Memory B cell (primary cell): ENCODE measurements around the gene TDRD12.

ENCODE experiments used
- ATAC-seq: fragments of 150-1000 bp; cut with Tn5 transposase; 2 replicates; pipeline ENCODE4 v1.10.0; 2021; ENCODE audit warnings: low read depth, mild to moderate bottlenecking, moderate library complexity
- DNase-seq, 2 donors: peaks; one replicate each; pipeline ENCODE4 v3.0.0; 2022; ENCODE audit warnings: low spot score in 2 of 2
- H3K27ac Mint-ChIP-seq: one replicate; pipeline ENCODE4 v1.8.0; 2022; ENCODE audit warnings: mild to moderate bottlenecking, moderate library complexity, mixed read lengths
- H3K27me3 Mint-ChIP-seq: one replicate; pipeline ENCODE4 v1.8.0; 2022; ENCODE audit warnings: mixed read lengths
- H3K36me3 Mint-ChIP-seq: one replicate; pipeline ENCODE4 v1.8.0; 2022; ENCODE audit warnings: mild to moderate bottlenecking, mixed read lengths
- H3K4me1 Mint-ChIP-seq: one replicate; pipeline ENCODE4 v1.8.0; 2022; ENCODE audit warnings: mixed read lengths
- H3K4me3 Mint-ChIP-seq: one replicate; pipeline ENCODE4 v1.8.0; 2022; ENCODE audit warnings: mild to moderate bottlenecking, moderate library complexity, mixed read lengths
- H3K9me3 Mint-ChIP-seq: one replicate; pipeline ENCODE4 v1.8.0; 2022; ENCODE audit warnings: mixed read lengths

The TDRD12 gene

GRCh38 chr19:32814624-32815023 is 95.1 kb downstream of the TDRD12 start:
- DNase-seq, result no peak
- H3K36me3 Mint-ChIP-seq, result no peaks in the 10 kb centered on the region
- ATAC-seq, result no peak
- H3K27ac Mint-ChIP-seq, result no peak overlapping the region
- no peaks in the 10 kb centered on the region for H3K4me1 Mint-ChIP-seq
- H3K4me3 Mint-ChIP-seq, result no peak overlapping the region
- no peaks in the 10 kb centered on the region for H3K9me3 Mint-ChIP-seq
- peaks cover 14% of the 10 kb centered on the region for H3K27me3 Mint-ChIP-seq

GRCh38 chr19:32816555-32817099 is 97.1 kb downstream of the TDRD12 start:
- Mint-ChIP-seq H3K9me3 (no peaks in the 10 kb centered on the region), H3K36me3 (no peaks in the 10 kb centered on the region), H3K27ac (no peak overlapping the region), H3K27me3 (peaks cover 11% of the 10 kb centered on the region), H3K4me1 (no peaks in the 10 kb centered on the region), H3K4me3 (no peak overlapping the region)
- no peak for DNase-seq
- ATAC-seq, result no peak

- ATAC-seq (no peak), DNase-seq (no peak)
- Mint-ChIP-seq H3K27ac (no peak overlapping the region), H3K9me3 (no peaks in the 10 kb centered on the region), H3K27me3 (peaks cover 9% of the 10 kb centered on the region), H3K4me3 (no peak overlapping the region), H3K36me3 (no peaks in the 10 kb centered on the region), H3K4me1 (no peaks in the 10 kb centered on the region)
Measured at GRCh38 chr19:32817569-32818476, 98.3 kb downstream of the TDRD12 start.

- H3K27me3 Mint-ChIP-seq, result peaks cover 13% of the 10 kb centered on the region
- no peak for ATAC-seq
- no peak for DNase-seq
- no peak overlapping the region for H3K27ac Mint-ChIP-seq
- no peaks in the 10 kb centered on the region for H3K4me1 Mint-ChIP-seq
- no peaks in the 10 kb centered on the region for H3K9me3 Mint-ChIP-seq
- H3K4me3 Mint-ChIP-seq, result no peak overlapping the region
- no peaks in the 10 kb centered on the region for H3K36me3 Mint-ChIP-seq
Measured at GRCh38 chr19:32818536-32818935, 99.0 kb downstream of the TDRD12 start.

- Mint-ChIP-seq H3K27me3 (peaks cover 11% of the 10 kb centered on the region), H3K9me3 (no peaks in the 10 kb centered on the region), H3K36me3 (no peaks in the 10 kb centered on the region), H3K4me1 (no peaks in the 10 kb centered on the region), H3K4me3 (no peak overlapping the region), H3K27ac (no peak overlapping the region)
- ATAC-seq (no peak), DNase-seq (no peak)
Measured at GRCh38 chr19:32819419-32820400, 100.1 kb downstream of the TDRD12 start.

- DNase-seq (no peak), ATAC-seq (no peak)
- no peak overlapping the region for H3K27ac Mint-ChIP-seq
- no peaks in the 10 kb centered on the region for H3K4me1 Mint-ChIP-seq
- peaks cover 19% of the 10 kb centered on the region for H3K27me3 Mint-ChIP-seq
- H3K9me3 Mint-ChIP-seq, result no peaks in the 10 kb centered on the region
- no peaks in the 10 kb centered on the region for H3K36me3 Mint-ChIP-seq
- H3K4me3 Mint-ChIP-seq, result no peak overlapping the region
Measured at GRCh38 chr19:32822916-32823746, 103.6 kb downstream of the TDRD12 start.

- H3K36me3 Mint-ChIP-seq, result no peaks in the 10 kb centered on the region
- H3K4me1 Mint-ChIP-seq, result no peaks in the 10 kb centered on the region
- DNase-seq (no peak), ATAC-seq (no peak)
- no peaks in the 10 kb centered on the region for H3K9me3 Mint-ChIP-seq
- H3K27me3 Mint-ChIP-seq, result peaks cover 17% of the 10 kb centered on the region
- no peak overlapping the region for H3K27ac Mint-ChIP-seq
- H3K4me3 Mint-ChIP-seq, result no peak overlapping the region
Measured at GRCh38 chr19:32823747-32824102, 104.2 kb downstream of the TDRD12 start.

GRCh38 chr19:32824191-32824751 is 104.7 kb downstream of the TDRD12 start:
- H3K9me3 Mint-ChIP-seq, result no peaks in the 10 kb centered on the region
- H3K4me3 Mint-ChIP-seq, result no peak overlapping the region
- no peaks in the 10 kb centered on the region for H3K4me1 Mint-ChIP-seq
- no peak overlapping the region for H3K27ac Mint-ChIP-seq
- H3K27me3 Mint-ChIP-seq, result peaks cover 17% of the 10 kb centered on the region
- DNase-seq, result no peak
- no peaks in the 10 kb centered on the region for H3K36me3 Mint-ChIP-seq
- no peak for ATAC-seq

GRCh38 chr19:32824916-32825608 is 105.5 kb downstream of the TDRD12 start:
- no peak for DNase-seq
- no peak overlapping the region for H3K4me3 Mint-ChIP-seq
- no peak for ATAC-seq
- H3K9me3 Mint-ChIP-seq, result no peaks in the 10 kb centered on the region
- no peaks in the 10 kb centered on the region for H3K36me3 Mint-ChIP-seq
- H3K27me3 Mint-ChIP-seq, result peaks cover 16% of the 10 kb centered on the region
- H3K27ac Mint-ChIP-seq, result no peak overlapping the region
- no peaks in the 10 kb centered on the region for H3K4me1 Mint-ChIP-seq

- Mint-ChIP-seq H3K4me3 (no peak overlapping the region), H3K27ac (no peak overlapping the region)
Measured at GRCh38 chr19:32828139-32828538, 108.6 kb downstream of the TDRD12 start.

GRCh38 chr19:32828643-32829344 is 109.2 kb downstream of the TDRD12 start:
- Mint-ChIP-seq H3K27me3 (peaks cover 12% of the 10 kb centered on the region), H3K4me1 (no peaks in the 10 kb centered on the region), H3K27ac (no peak overlapping the region), H3K36me3 (no peaks in the 10 kb centered on the region), H3K9me3 (no peaks in the 10 kb centered on the region), H3K4me3 (no peak overlapping the region)
- no peak for DNase-seq
- no peak for ATAC-seq

More at GRCh38 chr19:32828139-32828538, 108.6 kb downstream of the TDRD12 start:
- ATAC-seq, result no peak
- no peaks in the 10 kb centered on the region for H3K36me3 Mint-ChIP-seq
- H3K9me3 Mint-ChIP-seq, result no peaks in the 10 kb centered on the region
- DNase-seq, result no peak
- H3K4me1 Mint-ChIP-seq, result no peaks in the 10 kb centered on the region
- peaks cover 15% of the 10 kb centered on the region for H3K27me3 Mint-ChIP-seq

GRCh38 chr19:32829345-32829896 is 109.9 kb downstream of the TDRD12 start:
- no peak for DNase-seq
- no peaks in the 10 kb centered on the region for H3K36me3 Mint-ChIP-seq
- no peak overlapping the region for H3K4me3 Mint-ChIP-seq
- no peaks in the 10 kb centered on the region for H3K9me3 Mint-ChIP-seq
- H3K4me1 Mint-ChIP-seq, result no peaks in the 10 kb centered on the region
- peaks cover 12% of the 10 kb centered on the region for H3K27me3 Mint-ChIP-seq
- no peak overlapping the region for H3K27ac Mint-ChIP-seq
- ATAC-seq, result no peak
